Measurements from ENCODE around the gene CCDC142. TPM values are rescaled to one million over a fixed set of nuclear protein-coding genes. Genes with fewer than 3 reads are reported as not detected.

The CCDC142 gene
- total RNA-seq, 1 donor from 2014 or later = 28.6 TPM

GRCh38 chr2:74441690-74442482 lies 40.9 kb downstream of the CCDC142 start, which contains the start of gene RTKN:
RTKN (minus strand) TSS chr2:74441937; CDS start chr2:74441816, 121 bp downstream.
- DNase-seq (ENCODE audit: low spot score) = no peak

DNA sequence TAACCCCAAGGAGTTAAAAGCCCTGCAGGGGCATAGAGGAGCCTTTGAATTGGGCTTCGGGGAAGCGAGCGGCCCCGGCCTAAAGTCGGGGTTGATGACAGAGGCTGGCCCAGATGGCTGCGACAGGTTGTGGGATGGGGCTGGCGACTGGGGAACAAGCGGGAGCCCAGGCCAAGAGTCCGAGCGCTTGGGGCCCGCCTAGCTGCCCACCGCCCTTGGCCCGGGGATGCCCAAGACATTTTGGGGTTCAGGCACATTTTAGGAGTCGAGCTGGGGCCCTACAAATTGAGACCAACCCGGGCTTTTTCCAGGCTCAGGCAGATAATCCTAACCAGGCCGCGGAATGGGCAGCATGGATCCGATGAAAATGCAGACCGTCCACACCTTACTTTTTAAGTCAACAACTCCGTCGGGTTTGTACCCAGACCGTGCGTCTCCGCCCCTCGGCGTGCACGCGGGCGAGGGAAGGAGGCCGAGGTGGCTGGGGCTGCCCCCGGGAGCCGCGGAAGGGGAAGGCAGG lies 41.6 kb downstream of the CCDC142 start:
- no peak for DNase-seq (ENCODE audit: low spot score)

DNA sequence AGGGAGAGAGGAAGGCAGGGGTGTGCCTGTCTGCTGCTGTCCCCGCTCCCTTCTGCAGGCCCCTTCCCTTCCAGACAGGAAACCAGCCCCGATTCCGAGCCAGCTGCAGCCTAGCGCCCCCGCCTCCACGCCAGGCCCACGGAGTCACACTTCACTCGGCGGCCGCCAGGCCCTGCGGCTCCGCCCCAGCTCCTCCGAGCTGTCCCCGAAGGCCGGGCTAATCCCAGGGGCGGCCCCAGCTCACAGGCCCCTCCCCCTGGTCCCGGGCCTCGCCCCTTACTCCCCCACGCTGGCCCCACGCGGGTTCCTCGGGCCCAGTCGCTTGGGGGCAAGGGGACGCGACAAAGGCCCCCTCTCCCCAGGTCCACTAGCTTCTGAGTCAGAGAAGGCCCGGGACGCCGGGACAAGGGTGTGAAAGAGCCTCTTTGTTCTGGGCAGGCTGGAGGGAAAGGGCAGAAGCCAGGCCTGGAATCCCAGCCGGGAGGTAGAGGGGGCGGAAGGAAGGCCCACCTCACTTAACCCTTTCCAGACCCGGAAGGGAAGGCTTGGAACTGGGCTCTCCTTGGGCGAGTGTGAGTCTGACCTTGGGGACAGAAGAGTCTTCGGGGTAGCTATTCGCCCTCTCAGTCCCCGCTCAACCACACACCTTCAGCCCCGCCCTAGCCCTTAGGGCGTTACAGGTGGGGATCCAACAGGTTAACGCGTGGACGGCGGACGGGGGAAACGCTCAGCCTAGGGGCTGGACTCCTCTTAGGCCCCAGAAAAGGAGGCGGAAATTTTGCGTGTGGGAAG lies 42.2 kb downstream of the CCDC142 start:
- DNase-seq (ENCODE audit: low spot score) = peak; percentile 88

GRCh38 chr2:74439803-74440377 lies 42.9 kb downstream of the CCDC142 start:
- peak; percentile 66 for DNase-seq (ENCODE audit: low spot score)

DNA sequence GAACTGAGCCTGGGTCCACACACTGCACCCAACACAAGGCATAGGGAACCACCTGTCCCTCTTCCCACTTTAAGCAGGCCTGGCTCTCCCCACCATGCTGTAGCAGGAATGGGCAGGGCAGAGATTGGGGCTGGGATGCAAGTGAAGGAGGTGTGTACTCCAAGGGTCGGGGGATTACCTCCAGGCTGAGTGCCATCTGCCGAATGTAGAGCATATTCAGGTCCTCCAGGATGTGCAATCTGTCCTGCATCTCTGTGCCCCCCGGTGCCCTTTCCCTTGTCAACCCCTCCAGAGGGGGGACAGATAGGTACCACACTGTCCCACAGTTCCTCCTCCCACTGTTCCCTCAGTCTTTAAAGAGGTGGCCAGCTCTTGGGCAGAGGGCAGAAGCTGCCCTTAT lies 43.4 kb downstream of the CCDC142 start:
- DNase-seq (ENCODE audit: low spot score) = no peak

- DNase-seq (ENCODE audit: low spot score) = no peak
Observed at GRCh38 chr2:74438248-74438647, 44.5 kb downstream of the CCDC142 start.

- no peak for DNase-seq (ENCODE audit: low spot score)
Observed at GRCh38 chr2:74436848-74437695, 45.7 kb downstream of the CCDC142 start.

- no peak for DNase-seq (ENCODE audit: low spot score)
Observed at GRCh38 chr2:74436111-74436805, 46.5 kb downstream of the CCDC142 start.

GRCh38 chr2:74430502-74430901 lies 52.3 kb downstream of the CCDC142 start:
- no peak for DNase-seq (ENCODE audit: low spot score)

DNA sequence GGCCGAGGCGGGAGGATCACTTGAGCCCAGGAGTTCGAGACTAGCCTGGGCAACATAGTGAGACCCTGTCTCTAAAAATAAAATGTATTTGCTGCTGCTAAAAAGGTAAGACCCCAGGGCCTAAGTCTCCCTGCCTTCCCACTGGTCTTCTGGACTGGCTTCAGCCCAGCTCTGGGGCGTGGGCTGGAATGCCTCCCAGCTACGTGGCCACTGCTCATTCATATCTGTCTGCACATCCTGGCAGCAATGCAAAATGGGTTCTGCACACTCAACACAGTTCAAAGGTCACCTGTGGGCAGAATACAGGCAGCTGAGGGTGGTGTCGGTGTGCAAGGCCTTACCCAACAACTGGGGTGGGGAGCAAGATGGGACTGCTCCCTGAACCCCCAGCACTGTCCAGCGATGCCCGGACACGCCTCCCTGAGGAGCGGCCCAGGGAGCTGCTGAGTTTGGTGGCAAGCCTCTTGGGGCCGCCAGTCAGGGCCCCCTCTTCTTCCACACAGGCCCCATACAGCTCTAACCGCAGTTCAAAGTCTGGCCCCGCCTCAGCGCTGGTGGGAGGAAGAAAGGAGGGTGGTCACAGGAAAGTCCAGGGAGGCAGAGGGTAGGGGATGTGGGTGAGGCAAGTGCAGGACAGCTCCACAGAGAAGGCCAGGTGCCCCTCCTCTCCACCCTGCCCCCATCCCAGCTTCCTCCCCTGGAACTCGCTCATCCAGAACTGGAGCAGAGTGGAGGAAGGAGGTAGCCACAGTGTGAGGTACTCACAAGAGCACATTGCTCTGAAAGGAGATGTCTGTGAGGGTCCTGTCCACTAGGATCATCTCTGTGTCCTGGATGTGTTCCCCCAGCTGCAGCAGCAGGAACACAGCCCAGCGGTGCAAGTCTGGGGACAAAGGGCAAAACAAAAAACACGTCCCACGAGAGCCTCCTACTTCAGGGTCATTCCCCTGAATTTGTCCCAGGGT lies 53.0 kb downstream of the CCDC142 start:
- no peak for DNase-seq (ENCODE audit: low spot score)

DNA sequence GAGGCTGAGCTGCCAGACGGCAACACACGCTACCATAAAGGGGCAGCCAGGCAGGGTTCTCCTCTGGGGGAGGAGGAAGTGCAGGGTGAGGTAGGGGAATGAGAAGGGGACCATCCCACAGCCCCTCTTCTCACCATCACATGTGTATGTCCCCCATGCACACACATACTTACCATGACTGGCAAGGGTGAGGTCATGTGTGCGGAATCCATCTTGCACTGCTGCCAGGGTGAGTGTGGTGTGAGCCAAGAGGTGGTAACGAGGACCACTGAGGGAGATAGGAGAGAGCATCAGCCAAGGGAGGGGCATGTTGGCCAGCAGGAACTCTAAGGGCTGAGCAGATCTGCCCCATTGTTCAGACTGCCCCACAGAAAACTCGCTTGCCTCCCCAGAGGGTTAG lies 54.1 kb downstream of the CCDC142 start:
- DNase-seq (ENCODE audit: low spot score) = no peak

GRCh38 chr2:74427551-74427950 lies 55.2 kb downstream of the CCDC142 start:
- DNase-seq (ENCODE audit: low spot score) = no peak

GRCh38 chr2:74426181-74426758 lies 56.5 kb downstream of the CCDC142 start:
- no peak for DNase-seq (ENCODE audit: low spot score)

- DNase-seq (ENCODE audit: low spot score) = no peak
Observed at GRCh38 chr2:74425523-74425922, 57.3 kb downstream of the CCDC142 start.

DNA sequence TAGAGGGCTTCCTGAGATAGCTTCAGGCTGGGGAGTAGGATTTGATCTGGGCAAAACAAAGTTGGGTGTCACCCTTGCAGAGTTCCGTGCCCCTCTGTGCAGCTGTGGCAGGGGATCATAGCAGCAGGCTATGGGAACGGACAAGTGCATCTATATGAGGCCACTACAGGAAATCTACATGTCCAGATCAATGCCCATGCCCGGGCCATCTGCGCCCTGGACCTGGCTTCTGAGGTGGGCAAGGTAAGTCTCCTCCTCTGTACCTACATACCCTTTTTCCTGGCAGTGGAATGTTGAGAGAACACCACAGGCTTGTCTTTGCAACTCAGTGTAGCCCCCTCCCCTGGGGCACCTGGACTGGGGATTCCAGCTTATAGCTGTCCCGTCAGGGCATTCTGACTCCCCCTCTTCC lies 57.8 kb downstream of the CCDC142 start:
- DNase-seq (ENCODE audit: low spot score) = no peak

DNA sequence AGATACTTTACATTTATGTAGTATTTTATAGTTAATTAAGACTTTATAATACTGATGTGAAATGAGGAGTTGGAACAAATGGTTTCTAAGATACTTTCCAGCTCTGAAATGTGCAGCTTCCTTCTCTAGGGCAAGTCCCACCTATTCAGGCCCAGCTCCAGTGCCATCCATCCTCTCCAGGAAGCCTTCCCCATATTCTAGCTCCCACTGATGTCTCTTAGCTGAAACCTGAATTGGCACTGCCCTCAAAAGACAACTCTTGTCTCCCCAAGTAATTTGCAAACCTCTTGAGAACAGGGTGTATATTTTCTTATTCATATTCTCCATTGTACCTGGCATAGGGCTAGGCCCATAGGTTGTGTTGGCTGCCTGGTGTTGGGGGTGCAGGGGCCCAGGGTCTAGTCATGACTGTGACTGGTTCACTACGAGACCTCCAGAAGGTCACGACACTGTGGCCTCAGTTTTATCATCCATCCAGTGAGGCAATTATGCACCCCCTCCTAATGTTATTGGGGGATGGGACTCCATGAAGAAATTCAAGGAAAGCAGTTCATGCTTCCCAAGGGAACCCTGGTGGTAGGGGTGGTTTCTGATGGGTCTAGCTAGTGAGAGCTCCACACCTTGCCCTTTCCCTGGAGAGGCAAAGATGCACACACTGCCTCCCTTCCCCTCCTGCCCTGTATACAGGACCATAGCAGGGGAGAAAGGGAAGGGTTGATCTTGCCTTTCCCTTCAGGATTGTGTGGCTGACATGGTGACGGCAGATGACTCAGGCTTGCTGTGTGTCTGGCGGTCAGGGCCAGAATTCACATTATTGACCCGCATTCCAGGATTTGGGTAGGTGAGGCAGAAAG lies 58.4 kb downstream of the CCDC142 start:
- no peak for DNase-seq (ENCODE audit: low spot score)

Data from ureter (tissue), 1 donor.